HG03103 (cell line): ENCODE results near the gene STRN4.
"Not testable (repeated sequence)": the region's sequence is repeated elsewhere in the genome, so short reads cannot be mapped to it uniquely, and the experiment has no call there.

ENCODE experiments used
- ATAC-seq: cut with Tn5 transposase; IDR thresholded peaks from one replicate; pipeline ENCODE4 v1.9.1; 2021; ENCODE audit warnings: low read depth; ENCODE audit not compliant: unreplicated experiment

Gene STRN4, protein sequence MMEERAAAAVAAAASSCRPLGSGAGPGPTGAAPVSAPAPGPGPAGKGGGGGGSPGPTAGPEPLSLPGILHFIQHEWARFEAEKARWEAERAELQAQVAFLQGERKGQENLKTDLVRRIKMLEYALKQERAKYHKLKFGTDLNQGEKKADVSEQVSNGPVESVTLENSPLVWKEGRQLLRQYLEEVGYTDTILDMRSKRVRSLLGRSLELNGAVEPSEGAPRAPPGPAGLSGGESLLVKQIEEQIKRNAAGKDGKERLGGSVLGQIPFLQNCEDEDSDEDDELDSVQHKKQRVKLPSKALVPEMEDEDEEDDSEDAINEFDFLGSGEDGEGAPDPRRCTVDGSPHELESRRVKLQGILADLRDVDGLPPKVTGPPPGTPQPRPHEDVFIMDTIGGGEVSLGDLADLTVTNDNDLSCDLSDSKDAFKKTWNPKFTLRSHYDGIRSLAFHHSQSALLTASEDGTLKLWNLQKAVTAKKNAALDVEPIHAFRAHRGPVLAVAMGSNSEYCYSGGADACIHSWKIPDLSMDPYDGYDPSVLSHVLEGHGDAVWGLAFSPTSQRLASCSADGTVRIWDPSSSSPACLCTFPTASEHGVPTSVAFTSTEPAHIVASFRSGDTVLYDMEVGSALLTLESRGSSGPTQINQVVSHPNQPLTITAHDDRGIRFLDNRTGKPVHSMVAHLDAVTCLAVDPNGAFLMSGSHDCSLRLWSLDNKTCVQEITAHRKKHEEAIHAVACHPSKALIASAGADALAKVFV

DNA sequence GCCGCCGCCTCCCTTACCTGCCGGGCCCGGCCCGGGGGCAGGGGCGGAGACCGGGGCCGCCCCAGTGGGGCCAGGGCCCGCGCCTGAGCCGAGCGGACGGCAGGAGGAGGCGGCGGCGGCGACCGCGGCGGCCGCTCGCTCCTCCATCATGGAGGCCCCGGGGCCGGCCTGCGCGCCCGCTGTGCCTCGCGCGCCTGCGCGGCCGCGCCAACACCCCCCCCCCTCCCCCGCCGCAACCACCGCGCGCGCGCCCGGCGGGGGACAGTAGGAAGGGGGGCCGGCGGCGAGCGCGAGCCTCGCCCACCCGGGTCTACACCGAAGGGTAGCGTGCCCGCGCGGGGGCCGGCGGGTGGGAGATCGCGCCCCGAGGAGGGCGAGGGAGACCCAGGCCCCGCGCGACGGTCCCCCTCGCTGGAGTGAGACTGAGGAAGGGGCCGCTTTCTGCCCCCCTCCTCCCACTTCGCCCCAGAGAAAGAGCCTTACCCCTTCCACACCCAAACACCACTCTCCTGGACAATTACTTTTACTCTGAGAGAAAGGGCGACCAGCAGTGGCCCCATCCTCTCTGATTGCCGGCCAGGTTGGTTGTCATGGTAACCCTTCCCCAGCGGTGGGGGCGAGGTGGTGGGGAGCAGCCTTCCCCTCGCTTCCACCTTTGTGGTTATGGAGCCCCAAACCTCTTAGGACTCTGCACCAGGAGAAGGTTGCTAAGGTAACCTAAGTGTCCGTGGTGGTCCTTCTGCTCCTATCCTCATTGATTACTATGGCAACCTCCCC, at the start of gene STRN4:
Gene STRN4, minus strand, starts transcription at position 170 of the 777 bp plus-strand sequence. Its CDS starts 20 bp downstream, at position 150.
- ATAC-seq, result no peak

DNA sequence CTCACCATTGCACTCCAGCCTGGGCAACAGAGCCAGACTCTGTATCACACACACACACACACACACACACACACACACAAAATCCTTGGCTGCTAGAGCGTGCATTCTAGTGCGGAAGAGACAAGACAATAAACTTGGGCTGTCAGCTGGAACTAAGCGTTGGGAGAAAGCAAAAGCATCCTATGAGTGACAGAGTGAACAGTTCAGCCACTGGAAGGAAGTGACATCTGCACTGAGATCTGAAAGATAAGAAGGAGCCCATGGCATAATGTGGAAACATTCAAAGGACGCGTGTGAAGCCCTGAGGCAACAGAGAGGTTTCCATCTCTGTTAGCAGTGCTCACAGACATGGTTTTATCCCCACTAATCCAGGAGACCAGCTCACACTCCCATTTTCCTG, 45.7 kb upstream of the STRN4 start:
- ATAC-seq, result no peak

DNA sequence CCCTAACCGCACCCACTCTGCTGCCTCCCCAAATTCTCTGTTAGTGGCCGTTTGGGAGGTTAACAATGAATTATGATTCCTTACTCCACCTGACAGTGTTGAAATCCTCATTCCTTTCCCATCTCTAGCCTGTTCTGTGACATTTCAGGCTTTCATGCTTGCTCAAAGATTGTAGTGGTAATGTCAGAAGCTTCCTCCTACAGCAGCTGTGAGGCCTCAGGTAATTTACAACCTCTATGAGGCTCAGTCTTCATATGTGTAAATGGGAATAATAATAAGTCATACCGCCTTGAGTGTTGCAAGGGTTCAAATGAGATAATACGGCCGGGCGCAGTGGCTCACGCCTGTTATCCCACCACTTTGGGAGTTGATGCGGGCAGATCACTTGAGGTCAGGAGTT, 43.1 kb upstream of the STRN4 start:
- no peak for ATAC-seq

DNA sequence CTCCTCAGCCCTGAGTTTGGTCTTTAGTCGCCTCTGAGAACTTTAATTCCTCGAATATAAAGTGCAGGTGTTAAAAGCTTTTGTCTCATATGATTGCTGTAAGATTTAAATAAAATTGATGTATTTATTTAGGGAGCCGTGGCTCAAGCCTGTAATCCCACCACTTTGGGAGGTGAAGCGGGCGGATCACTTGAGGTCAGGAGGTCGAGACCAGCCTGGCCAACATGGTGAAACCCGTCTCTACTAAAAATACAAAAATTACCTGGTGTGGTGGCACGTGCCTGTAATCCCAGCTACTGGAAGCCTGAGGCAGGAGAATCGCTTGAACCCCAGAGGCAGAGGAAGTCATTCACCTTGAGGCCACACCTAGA, 42.7 kb upstream of the STRN4 start:
- ATAC-seq, result no peak

DNA sequence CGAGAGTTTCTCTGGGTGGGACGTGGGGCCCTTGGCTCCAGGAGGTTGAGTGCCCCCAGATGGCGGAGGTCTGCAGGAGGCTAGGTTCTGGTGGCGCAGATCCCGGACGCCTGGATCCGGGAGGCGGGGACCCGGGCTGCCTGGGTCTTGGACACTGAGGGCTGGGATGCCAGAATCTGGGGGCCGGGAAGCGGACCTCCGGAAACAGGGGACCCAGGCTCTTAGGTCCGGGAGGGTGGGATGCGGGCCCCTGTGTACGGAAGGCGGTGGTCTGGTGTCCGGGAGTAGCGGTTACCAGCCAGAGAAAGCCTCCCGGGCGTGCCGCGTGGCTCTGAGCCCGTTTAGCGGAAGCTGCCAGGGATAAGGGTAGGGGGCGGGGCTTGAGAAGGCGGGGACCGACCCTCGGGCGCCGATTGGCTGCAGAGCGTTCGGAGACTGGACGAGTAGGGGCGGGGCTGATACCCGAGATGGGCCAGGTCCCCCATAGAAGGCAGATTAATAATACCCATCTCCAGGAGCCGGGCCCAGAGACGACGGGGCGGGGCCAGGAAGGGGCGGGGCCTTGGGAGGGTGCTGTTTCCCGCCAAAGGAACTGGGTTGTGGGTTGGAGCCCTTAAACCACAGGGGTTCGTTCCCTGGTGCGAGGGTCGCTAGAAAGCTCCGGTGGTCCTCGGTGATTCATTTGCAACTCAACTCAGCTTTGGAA, 42.2 kb upstream of the STRN4 start, which contains the start of gene SLC1A5:
Gene SLC1A5, minus strand, starts transcription at position 333 of the 706 bp plus-strand sequence. CDS start 629 bp downstream, outside the sequence.
- peak; percentile 56 for ATAC-seq

DNA sequence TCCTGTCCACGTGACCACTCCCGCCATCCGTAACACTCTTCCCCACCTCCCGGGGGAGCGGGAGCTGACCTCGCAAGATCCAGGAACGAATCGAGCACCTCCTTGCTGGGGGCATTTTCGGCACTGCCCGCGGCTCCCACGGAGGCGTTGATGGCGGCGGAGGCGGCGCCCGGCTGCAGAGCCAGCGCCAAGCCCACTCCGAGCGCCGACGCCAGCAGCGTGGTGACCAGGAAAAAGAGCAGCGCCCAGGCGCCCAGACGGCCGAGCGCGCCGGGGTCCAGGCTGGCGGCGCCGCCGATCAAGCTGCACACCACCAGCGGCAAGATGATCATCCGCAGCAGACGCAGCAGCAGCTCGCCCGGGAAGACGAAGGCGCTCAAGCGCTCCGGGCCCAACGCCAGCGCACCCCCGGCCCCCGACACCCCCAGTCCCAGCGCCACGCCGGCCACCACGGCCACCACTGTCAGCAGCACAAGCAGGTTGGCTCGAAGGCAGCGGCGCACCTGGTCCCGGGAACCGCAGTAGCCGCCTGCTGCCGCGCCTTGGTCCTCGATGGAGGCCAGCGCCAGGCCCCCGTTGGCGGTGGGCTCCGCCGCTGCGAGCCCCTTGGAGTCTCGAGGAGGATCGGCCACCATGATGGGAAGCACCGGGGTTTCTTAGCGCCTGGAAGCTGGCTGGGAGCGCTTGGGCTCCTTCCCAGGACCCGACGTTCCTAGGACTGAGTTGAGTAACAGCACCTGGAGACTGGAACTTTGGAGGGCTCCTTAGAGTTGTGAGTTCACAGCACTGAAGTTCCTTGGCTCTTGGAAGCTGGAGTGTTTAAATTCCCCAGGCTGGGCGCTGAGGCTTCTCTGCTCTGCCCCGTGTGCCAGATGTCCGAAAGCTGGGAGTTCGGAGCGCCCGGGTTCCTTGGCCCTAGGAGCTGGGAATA, 41.3 kb upstream of the STRN4 start:
- no peak for ATAC-seq

DNA sequence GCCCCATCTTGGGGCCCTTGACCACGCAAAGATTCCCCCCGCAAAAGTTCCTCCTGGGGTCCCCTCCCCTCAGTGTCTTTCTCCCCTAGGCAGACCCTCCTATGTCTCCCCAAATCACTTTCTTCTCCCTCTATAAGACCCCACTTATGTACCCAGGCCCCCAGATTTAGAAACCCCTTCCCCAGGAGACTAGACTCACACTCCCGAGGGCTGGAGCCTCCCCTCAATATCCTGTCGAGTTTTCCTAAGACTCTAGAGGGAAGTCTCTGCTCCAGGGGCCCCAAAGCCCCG, 40.7 kb upstream of the STRN4 start:
- no peak for ATAC-seq

DNA sequence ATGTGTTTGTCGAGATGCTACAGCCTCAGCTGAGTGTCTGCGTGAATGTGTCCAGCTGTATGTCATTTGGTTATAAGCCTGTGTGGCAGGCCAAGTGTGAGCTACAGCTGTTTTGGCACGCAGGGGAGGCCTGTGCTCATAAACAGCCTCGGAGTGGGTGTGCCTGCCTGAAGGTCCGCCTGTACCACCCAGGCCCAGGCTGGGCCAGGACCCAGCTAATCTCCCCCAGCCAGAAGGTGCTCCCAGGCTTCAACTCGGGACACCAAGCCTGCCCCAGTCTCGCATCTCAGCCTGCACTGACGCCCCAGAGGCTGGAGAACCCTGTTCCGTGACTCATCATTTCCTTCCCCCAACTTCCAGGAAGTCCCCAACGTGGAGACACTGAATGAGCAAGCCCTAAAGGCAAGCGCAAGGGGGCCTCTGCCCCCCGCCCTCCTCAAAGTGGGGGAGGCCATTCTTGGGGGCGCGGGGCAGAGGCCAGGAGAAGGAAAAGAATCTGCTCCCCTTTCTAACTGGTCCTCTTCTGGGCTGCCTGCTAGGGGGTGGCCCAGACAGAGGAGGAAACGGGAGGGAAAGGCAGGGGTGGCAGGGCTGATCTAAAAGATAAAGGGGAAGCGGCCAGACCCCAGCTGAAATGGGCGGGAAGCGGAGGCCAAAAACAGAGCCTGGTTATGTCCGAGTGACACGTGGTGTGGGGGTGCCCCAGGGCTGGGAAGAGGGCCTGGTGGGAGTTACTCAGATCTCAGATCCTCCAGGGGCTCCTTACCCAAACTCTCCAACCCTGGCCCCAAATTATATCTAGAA, 40.2 kb upstream of the STRN4 start:
- ATAC-seq, result no peak

DNA sequence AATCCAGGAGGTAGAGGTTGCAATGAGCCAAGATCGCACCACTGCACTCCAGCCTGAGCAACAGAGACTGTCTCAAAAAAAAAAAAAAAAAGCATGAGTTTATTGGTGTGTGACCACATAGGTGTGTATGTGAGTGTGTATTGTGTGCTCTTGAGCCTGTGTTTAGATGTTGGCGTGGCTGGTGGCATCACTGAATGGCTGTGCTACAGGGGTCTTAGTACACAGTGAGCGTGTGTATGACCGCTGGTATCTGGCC, 39.7 kb upstream of the STRN4 start:
- ATAC-seq, result no peak

DNA sequence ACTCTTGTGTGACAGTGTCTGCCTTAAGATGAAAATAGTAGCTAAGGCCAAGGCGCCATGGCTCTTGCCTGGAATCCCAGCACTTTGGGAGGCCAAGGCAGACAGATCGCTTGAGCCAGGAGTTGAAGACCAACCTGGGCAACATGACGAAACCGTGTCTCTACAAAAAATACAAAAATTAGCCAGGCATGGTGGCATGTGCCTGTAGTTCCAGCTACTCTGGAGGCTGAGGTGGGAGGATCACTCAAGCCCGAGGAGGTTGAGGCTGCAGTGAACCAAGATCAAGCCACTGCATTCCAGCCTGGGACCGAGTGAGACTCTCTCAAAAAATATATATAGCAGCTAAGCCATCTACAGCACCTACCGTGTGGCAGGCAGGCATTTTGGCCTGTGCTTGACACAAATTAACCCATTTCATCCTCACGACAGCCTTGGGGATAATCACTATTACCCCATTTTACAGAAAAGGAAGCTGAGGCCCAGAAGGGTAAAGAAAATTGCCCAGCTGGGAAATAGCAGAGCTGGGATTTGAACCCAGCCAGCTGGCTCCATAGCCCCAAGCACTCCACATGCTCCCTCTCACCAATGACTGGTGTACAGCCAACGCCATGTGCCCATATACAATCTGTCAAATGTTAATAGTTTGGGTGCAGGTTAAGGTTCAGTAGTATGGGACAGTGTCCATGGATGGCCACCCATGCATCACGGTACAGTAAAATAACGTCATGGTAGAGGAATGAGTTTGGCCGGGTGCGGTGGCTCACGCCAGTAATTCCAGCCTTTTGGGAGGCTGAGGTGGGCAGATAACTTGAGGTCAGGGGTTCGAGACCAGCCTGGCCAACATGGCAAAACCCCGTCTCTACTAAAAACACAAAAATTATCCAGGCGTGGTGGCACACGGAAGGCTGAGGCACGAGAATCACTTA, 39.1 kb upstream of the STRN4 start:
- ATAC-seq, result no peak

DNA sequence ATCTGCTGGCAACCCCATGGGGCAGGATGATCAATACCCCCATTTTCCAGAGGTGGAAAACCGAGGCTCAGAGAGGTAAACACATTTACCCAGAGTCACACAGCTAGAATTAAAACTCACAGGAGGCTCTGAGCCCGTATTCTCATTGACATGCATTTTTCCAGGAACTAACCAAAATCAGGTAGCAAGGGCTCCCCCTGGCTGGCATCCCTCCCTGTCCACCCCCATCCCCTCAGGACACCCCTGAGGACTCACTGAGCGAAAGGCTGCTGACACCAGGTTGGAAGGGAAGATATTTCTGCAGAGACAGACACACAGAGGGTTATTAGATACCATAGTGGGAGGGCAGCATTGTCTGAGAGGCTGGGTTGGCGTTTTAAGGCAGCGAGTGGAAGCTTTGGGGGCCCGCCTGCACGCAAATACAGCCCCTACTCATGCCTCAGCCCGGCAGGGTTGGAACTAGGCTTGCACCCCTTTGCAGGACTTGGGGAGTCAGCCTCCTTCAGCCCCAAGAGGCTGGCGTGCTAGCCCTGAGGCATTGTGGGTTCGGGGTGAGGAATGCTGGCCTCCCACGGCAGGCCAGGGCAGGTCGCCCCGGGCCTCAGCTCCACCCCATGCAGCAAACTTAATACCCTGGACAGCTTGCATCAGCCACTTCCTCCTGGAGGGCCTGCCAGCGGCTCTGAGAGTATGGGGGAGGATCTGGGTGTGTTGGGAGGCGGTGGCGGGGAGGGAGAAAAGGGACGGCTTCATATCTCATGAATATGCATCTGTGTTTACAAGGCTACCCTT, 38.2 kb upstream of the STRN4 start:
- ATAC-seq, result no peak

DNA sequence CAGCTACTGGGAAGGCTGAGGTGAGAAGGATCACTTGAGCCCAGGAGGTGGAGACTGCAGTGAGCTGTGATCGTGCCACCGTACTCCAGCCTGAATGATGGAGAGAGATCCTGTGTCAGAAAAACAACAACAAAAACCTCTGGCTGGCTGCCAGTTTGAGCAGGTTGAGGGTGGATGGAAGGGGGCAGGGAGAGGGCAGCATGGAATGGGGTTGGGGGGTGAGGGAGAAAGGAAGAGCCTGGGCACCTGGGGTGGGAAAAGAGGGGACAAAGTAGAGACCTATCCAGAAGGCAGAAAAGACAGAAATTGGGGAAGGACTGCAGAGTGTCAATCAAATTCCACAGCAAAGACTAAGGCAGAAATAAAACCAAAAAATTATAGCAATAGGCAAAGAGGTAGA, 37.4 kb upstream of the STRN4 start:
- no peak for ATAC-seq

DNA sequence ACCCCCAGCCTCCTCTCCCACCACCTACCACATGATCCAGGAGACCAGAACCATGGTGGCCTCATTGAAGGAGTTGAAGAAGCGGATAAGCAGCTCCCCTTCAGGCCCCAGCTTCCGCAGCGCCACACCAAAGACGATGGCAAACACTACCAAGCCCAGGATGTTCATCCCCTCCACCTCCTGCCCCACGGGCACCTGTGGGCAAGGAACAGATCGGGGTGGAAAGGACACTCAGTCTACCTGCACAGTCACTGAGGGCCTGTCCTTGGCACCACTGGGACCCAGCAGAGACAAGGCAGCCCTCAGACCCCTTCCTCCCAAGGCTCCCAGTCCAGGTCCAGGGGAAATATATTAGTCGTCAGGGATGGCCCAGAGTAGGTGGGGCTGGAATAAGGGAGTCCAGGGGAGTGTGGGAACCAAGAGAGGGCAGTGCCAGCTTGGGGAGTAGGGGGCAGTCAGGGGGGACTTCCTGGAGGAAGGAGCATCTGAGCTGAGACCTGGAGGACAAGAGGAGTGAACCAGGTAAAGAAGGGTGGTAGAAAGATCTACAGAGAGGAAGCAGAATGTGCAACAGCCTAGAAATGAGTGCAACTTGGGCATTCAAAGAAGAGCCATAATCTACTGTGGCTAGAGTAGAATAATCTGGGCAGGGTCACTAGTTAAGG, 36.2 kb upstream of the STRN4 start:
- ATAC-seq, result no peak

DNA sequence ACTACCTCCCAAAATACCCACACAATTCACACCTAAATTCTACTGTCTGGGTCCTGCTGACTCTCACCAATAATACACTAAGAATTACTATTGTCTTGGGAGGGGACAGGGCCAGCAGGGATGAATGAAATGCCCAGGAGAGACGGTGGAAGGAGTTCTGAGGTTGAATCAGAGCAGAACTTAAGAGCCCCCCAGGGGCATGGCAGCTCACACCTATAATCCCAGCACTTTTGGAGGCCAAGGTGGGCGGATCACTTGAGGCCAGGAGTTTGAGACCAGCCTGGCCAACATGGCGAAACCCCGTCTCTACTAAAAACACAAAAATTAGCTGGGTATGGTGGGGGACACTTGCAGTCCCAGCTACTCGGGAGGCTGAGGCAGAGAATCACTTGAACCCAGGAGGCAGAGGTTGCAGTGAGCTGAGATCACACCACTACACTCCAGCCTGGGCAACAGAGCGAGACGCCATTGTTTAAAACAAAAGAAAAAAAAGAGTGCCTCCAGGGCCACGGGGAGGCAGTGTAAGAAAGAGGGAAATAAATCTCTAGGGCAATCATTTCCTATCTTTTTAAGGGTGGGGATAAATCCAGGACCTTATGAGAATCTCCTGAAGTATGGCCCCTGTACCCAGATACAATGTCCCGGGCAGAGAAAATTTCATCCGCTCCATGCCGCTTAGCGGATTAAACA, 31.9 kb upstream of the STRN4 start:
- not testable (repeated sequence) for ATAC-seq

DNA sequence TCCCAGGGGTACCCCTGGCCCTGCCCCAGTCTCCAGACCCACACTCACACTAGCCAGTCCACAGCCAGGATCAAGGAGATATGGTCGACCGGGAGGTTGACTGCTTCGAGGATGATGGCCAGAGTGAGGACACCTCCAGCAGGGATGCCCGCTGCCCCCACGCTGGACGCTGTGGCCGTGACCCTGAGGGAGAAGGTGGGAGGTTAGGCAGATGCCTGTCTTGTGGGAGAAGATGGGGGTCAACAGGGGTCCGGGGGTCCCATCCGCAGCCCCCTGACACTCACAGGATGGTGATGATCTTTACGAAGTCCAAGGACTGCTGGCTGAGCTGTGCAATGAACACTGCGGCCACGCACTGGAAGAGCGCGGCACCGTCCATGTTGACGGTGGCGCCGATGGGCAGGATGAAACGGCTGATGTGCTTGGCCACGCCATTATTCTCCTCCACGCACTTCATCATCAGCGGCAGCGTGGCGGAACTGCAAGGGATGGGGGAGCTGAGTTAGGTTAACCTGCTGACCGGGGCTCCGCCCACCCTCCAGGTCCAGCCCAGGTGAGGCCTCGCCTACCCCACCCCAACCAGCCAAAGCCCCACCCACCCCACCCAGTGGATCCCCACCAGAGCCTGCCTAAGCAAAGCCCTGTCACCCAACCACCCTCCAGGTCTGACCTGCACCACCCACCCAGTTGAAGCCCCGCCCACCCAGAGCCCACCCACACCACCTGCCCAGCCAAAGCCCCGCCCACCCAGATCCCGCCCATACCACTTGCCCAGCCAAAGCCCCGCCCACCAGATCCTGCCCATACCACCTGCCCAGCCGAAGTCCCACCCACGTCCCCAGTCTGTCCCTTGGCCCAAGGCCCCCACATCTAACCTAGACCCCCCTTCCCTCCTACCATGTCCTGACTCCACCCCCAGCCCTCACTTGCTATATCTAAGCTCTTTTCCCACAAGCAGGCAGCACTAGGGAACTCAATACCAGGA, 31.0 kb upstream of the STRN4 start:
- no peak for ATAC-seq
